HG02943 (cell line): ENCODE measurements around the gene WNT4.

Experiments
- ATAC-seq: cut with Tn5 transposase; IDR thresholded peaks from one replicate; pipeline ENCODE4 v1.9.1; 2021; ENCODE audit warnings: mild to moderate bottlenecking, low read depth, moderate library complexity; ENCODE audit not compliant: unreplicated experiment

WNT4 gene

DNA sequence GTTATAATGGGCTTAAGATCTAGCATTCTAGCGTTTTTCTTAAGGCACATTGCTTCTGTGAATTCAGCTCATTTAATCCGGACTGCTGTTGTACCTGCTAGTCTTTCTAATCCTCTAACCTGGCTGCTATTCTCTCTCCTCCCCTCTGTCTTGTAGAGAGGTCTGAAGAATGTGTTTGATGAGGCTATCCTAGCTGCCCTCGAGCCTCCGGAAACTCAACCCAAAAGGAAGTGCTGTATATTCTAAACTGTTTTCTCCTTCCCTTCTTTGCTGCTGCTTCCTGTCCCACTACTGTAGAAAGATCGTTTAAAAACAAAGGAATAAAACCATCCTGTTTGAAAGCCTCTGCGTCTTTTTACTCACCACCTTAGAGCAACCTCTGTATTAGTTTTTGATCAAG lies 53.1 kb downstream of the WNT4 start:
- ATAC-seq = no peak

DNA sequence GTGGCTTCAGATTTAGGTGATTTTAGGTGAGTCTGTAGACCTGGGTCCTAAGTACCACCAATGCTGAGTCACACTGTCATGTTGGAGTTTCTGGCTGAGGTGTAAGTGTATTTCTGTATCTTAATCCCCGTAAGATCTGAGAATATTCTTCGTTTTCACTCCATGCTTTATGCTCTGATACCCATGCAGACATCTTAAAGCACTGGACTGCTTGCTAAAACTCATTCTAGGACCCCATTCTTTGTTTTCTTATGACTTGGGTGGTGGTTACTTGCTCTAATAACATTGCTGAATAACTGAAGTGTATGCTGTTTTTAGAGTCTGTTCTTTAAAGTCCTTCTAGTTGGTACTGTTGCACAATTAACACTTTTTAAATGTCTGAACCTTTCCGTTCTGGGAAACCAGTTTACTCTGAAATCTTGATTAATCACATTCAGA lies 53.7 kb downstream of the WNT4 start:
- ATAC-seq = no peak

DNA sequence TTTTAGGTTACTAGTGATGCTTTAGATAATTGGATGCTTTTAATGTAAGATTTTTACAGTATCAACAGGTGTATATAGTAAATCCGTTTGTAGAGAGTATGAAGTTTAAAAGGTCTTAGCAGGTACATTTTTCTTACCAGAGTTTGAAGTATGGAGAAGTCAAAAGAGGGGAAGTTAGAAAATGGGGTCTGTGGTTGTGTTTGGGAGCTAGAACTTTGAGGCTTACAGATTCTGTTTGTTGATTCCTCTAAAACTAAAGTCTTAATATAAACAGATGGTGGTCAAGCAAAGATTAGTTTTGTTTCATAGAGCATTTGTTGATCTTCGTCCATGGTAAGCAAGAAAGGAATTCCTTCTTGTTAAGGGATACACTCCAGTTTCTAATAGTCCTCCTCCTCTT lies 54.6 kb downstream of the WNT4 start:
- no peak for ATAC-seq

DNA sequence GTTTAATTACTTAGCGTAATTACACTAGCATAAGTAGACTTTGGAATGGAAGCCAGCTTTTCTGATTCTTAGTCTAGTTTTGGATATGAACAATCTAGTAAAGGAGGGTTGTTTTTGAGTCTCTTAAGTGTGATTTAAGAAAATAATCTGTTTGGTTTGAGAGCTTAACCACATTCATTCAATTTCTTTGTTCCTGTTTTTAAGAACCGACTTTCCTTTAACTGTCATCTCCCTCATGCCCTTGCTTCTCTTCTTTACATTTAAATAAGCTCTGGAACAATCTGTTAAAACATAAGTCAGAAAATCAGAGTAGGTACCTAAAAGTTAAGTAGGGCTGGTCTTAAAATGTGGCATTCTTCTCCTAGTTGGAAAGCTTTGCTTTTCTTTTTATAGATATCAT lies 62.7 kb downstream of the WNT4 start:
- ATAC-seq = no peak

DNA sequence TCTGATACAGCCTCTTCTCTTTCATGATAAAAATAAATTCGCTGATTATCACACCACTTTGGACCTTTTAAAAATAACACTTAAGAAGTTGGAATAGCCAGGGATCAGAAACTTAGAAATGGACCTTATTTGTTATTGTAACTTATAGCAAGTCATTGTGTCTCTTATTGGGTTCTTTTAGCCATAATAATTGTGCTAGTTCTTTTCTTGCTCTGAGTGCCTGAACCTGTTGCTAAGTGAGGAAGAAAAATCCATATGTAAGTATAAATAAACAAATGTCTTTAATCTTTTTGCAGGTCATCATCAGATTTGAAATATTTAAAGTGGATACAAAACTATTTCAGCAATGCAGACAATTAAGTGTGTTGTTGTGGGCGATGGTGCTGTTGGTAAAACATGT lies 64.8 kb downstream of the WNT4 start:
- ATAC-seq = no peak

DNA sequence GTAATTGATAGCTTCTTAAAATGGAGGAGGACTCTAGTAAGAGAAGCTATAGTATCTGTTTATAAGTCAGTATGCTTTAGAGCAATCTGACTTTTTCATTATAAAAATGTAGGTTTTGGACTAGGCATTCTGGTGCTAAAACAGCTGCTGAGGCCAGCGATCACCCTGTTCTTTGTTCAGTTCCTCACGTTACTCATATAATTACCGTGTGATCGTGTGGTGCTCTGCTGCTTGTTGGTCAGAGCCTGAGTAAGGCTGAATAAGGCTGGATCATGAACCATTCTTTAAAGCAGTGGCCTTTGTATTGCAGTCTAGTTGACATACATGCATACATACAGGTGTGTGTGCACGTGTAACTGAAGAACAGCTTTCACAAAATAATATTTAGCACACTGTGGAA lies 65.2 kb downstream of the WNT4 start:
- ATAC-seq = no peak

DNA sequence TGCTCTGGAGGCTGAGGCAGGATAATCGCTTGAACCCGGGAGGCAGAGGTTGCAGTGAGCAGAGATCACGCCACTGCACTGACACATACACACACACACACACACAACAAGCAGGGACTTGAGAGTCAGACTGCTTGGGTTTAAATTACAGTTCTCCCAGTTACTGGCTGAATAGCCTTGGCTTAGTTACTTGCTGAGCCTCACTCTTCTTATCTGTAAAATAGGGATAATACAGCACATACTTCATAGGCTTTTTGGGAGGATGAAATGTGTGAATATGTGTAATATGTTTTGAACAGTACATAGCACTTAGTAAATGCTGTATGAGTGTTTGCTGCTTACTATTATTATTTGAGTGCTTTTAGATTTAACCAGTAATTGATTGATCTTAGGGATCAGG lies 66.6 kb downstream of the WNT4 start:
- no peak for ATAC-seq

DNA sequence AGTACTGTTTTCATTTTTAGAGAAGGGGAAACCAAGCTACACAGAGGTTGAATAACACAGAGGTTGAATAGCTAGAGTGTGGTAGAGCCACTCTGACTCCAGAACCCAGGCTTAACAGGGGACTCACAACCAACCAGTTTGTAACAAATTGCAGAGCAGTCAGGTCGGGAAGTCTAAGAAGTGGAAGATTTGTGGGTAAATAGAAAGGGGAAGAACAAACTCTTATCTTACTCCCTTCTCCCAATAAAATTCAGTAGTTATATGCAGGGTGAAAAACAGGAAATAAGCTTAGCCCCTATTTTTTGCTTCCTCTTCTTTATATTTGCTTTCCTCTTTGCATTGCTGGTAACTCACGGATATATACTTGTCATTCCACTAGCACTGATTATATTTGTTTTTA lies 67.2 kb downstream of the WNT4 start:
- ATAC-seq = no peak

DNA sequence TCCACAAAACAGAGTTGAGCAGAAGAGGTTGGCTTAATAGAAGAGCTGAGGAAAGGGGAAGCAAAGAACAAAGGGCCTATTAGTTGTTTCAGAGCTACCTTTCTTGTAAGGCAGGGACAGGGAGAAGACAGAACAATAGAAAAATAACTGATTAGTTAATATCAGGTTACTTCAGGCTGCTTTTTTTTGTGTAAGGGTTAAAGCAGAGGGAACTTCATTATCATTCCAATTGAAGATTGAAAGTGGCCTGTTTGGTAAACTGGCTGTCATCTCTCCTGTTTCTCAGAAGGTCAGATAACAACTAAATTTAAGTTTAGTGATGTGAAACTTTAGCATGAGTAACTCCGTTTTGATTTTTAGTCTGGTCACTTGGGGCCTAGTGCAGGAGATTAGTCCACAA lies 68.1 kb downstream of the WNT4 start:
- no peak for ATAC-seq

DNA sequence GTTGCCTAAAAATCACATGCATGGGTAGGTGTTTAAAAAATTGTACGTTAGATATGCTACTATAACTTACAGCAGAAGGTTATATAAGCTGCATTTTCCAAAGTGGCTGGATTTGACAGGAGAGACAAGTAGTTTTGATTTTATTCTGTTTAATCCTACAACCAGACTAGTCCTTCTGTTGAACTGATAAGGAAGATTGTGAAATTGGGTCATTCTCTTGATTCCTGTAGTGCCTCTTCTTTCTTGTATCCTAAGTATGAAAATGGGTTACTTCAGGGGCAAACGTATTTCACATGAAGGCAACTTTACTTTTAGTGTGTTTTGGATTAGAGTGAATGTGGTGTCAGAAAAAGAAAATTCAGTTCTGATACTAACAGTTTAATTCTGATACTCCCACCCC lies 71.4 kb downstream of the WNT4 start:
- ATAC-seq = no peak
